HL-60 (cell line): ENCODE results near the gene ZPR1.

Experiments
- DNase-seq, 2 experiments: peaks; one replicate each; pipeline ENCODE4 v3.0.0-alpha.2; 2010 to 2020; ENCODE audit warnings: low read depth in 1 of 2, low spot score in 1 of 2
- H3K27ac ChIP-seq: fragments of 250-450 bp; sonication (Bioruptor Pico); replicated peaks from 2 replicates; pipeline ENCODE4 v1.5.1; 2020; ENCODE audit warnings: mild to moderate bottlenecking, moderate library complexity
- H3K27me3 ChIP-seq: fragments of 250-450 bp; sonication (Bioruptor Pico); 2 replicates; pipeline ENCODE4 v1.5.1; 2021; ENCODE audit warnings: mild to moderate bottlenecking, moderate library complexity; ENCODE audit not compliant: insufficient read depth, poor library complexity, severe bottlenecking
- H3K4me3 ChIP-seq: replicated peaks from 2 replicates; pipeline ENCODE4 v1.5.1; 2011; ENCODE audit warnings: mild to moderate bottlenecking, control low read depth, low read length; ENCODE audit not compliant: insufficient read depth
- CTCF ChIP-seq: IDR thresholded peaks from one replicate; pipeline ENCODE4 v1.5.1; 2011; ENCODE audit warnings: low read length, control low read depth, inconsistent platforms; ENCODE audit not compliant: insufficient read depth
- GABPA ChIP-seq: IDR thresholded peaks from 2 replicates; pipeline ENCODE4 v1.6.1; 2012; ENCODE audit warnings: low read depth
- POLR2AphosphoS5 ChIP-seq: IDR thresholded peaks from 2 replicates; pipeline ENCODE4 v1.6.1; 2012; ENCODE audit warnings: low read depth
- REST ChIP-seq: IDR thresholded peaks from 2 replicates; pipeline ENCODE4 v1.6.1; 2012; ENCODE audit warnings: low read depth; ENCODE audit not compliant: insufficient replicate concordance
- SPI1 ChIP-seq: IDR thresholded peaks from 2 replicates; pipeline ENCODE4 v1.6.1; 2012; ENCODE audit warnings: low read depth, mild to moderate bottlenecking, borderline replicate concordance

ZPR1 gene

GRCh38 chr11:116832350-116833290 is 44.8 kb upstream of the ZPR1 start:
- Histone ChIP-seq H3K4me3 (no peak overlapping the region), H3K27ac (no peak overlapping the region), H3K27me3 (no peaks in the 10 kb centered on the region)
- no peak for TF ChIP-seq SPI1
- TF ChIP-seq CTCF: no peak
- no peak for TF ChIP-seq POLR2AphosphoS5
- TF ChIP-seq REST: no peak
- no peak for TF ChIP-seq GABPA
- no peak for DNase-seq

GRCh38 chr11:116831790-116832349 is 44.0 kb upstream of the ZPR1 start:
- TF ChIP-seq SPI1: no peak
- no peak for TF ChIP-seq CTCF
- no peak for TF ChIP-seq POLR2AphosphoS5
- TF ChIP-seq REST: no peak
- no peak for TF ChIP-seq GABPA

GRCh38 chr11:116830184-116830912 is 42.5 kb upstream of the ZPR1 start:
- Histone ChIP-seq H3K4me3 (no peak overlapping the region), H3K27me3 (no peaks in the 10 kb centered on the region), H3K27ac (no peak overlapping the region)
- TF ChIP-seq POLR2AphosphoS5: no peak
- no peak for TF ChIP-seq CTCF
- no peak for TF ChIP-seq REST
- DNase-seq: no peak

More at GRCh38 chr11:116831790-116832349, 44.0 kb upstream of the ZPR1 start:
- Histone ChIP-seq H3K27me3 (no peaks in the 10 kb centered on the region), H3K27ac (no peak overlapping the region), H3K4me3 (no peak overlapping the region)
- no peak for DNase-seq
